NB4 (cell line): ENCODE data around the gene KPNA6.

Experiments used
- DNase-seq: peaks from one replicate; pipeline ENCODE4 v3.0.0; 2010; ENCODE audit warnings: low read depth
- H3K4me3 ChIP-seq: one replicate; pipeline ENCODE4 v1.5.1; 2011; ENCODE audit warnings: mild to moderate bottlenecking, low read depth, low read length, moderate library complexity
- CTCF ChIP-seq: IDR thresholded peaks from one replicate; pipeline ENCODE4 v1.5.1; 2012; ENCODE audit warnings: low read depth, low read length
- MAX ChIP-seq: IDR thresholded peaks from 2 replicates; pipeline ENCODE4 v1.6.1; 2011; ENCODE audit warnings: low read depth, low read length
- MYC ChIP-seq: IDR thresholded peaks from 2 replicates; pipeline ENCODE4 v1.6.1; 2011; ENCODE audit warnings: low read depth, low read length
- POLR2A ChIP-seq: IDR thresholded peaks from 2 replicates; pipeline ENCODE4 v1.6.1; 2011; ENCODE audit warnings: mild to moderate bottlenecking; ENCODE audit not compliant: insufficient read length; ENCODE audit errors: extremely low read depth

The KPNA6 gene

GRCh38 chr1:32200226-32201010 is 92.6 kb downstream of the KPNA6 start, which contains the start of gene CCDC28B:
Gene CCDC28B, plus strand, starts transcription at chr1:32200595. Its CDS starts 1,341 bp downstream, at chr1:32201936.
- H3K4me3 ChIP-seq: peak within 1 kb of the TSS; percentile 42
- TF ChIP-seq MYC (no peak), MAX (no peak), CTCF (no peak), POLR2A (no peak)
- peak; percentile 53 for DNase-seq

GRCh38 chr1:32201011-32201855 is 93.4 kb downstream of the KPNA6 start:
- no peak overlapping the region for H3K4me3 ChIP-seq
- peak; percentile 50 for DNase-seq
- no peak for TF ChIP-seq CTCF
- no peak for TF ChIP-seq MYC
- TF ChIP-seq POLR2A: no peak
- TF ChIP-seq MAX: no peak

- DNase-seq: no peak
- no peak for TF ChIP-seq MAX
- no peak for TF ChIP-seq MYC
- no peak for TF ChIP-seq CTCF
- TF ChIP-seq POLR2A: no peak
Measured at GRCh38 chr1:32204943-32205361, 97.1 kb downstream of the KPNA6 start.

GRCh38 chr1:32205401-32206370 is 97.8 kb downstream of the KPNA6 start, which contains the start of gene IQCC:
Gene IQCC, plus strand, starts transcription at chr1:32205671. Its CDS starts 11 bp downstream, at chr1:32205682.
- peak; percentile 86 for DNase-seq
- TF ChIP-seq MAX: 0 out of 2 replicates have a peak, but pooled peaks have one; percentile 34
- no peak for TF ChIP-seq CTCF
- peak; percentile 81 for TF ChIP-seq POLR2A
- peak; percentile 64 for TF ChIP-seq MYC
- H3K4me3 ChIP-seq: peak within 1 kb of the TSS; percentile 79

More at GRCh38 chr1:32204943-32205361, 97.1 kb downstream of the KPNA6 start:
- peak overlapping the region; percentile 79 for H3K4me3 ChIP-seq

- H3K4me3 ChIP-seq: no peak overlapping the region
- no peak for TF ChIP-seq POLR2A
- no peak for TF ChIP-seq MYC
- TF ChIP-seq CTCF: no peak
- TF ChIP-seq MAX: no peak
- DNase-seq: no peak
Measured at GRCh38 chr1:32208469-32208868, 100.6 kb downstream of the KPNA6 start.
